IMR-90 (cell line): Measurements from ENCODE around the gene RPS26. TPM values are rescaled to one million over a fixed set of nuclear protein-coding genes. Genes with fewer than 3 reads are reported as not detected.

Experiments
- ATAC-seq: fragments of 200-7000 bp; cut with Tn5 transposase; 2 replicates; pipeline ENCODE4 v1.9.1; 2020; ENCODE audit warnings: low read depth, mild to moderate bottlenecking, moderate library complexity
- BruUV-seq: library from RNA; stranded (reverse); fragments of 400-500 nt; replicated peaks from 2 replicates; lab custom pipeline; 2021; lab: Mats Ljungman, UMichigan
- CTCF ChIA-PET: fragments of 300-600 bp; formaldehyde crosslinking; extraction: SDS; loops from one replicate; lab custom pipeline; 2021; ENCODE audit warnings: antibody characterized with exemption; lab: Yijun Ruan, JAX
- POLR2A ChIA-PET: fragments of 300-600 bp; sonication (Branson Sonifier 250); formaldehyde crosslinking; loops from one replicate; lab custom pipeline; 2022; ENCODE audit warnings: antibody characterized with exemption; ENCODE audit not compliant: unreplicated experiment; lab: Charles Lee
- DNase-seq: peaks from one replicate; pipeline ENCODE4 v3.0.0; 2013
- H2AFZ ChIP-seq: replicated peaks from 2 replicates; pipeline ENCODE3; 2013; ENCODE audit warnings: low read length, mild to moderate bottlenecking; ENCODE audit not compliant: poor library complexity
- H2AK5ac ChIP-seq: 2 replicates; pipeline ENCODE4 v1.6.1; 2013; ENCODE audit warnings: low read depth, low read length, inconsistent platforms
- H2AK9ac ChIP-seq: replicated peaks from 2 replicates; pipeline ENCODE3; 2013; ENCODE audit warnings: mild to moderate bottlenecking, low read depth, low read length, moderate library complexity; ENCODE audit not compliant: poor library complexity
- H2BK120ac ChIP-seq: 2 replicates; pipeline ENCODE4 v1.6.1; 2013; ENCODE audit warnings: low read depth, low read length, inconsistent platforms
- H2BK15ac ChIP-seq: 3 replicates; pipeline ENCODE4 v1.6.1; 2013; ENCODE audit warnings: low read depth, low read length, inconsistent platforms
- H2BK20ac ChIP-seq: 2 replicates; pipeline ENCODE4 v1.6.1; 2013; ENCODE audit warnings: low read depth, mild to moderate bottlenecking, inconsistent platforms, low read length, moderate library complexity
- H2BK5ac ChIP-seq: 2 replicates; pipeline ENCODE4 v1.6.1; 2013; ENCODE audit warnings: mild to moderate bottlenecking, low read depth, low read length, inconsistent platforms; ENCODE audit not compliant: poor library complexity, severe bottlenecking
- H3K14ac ChIP-seq: replicated peaks from 2 replicates; pipeline ENCODE4 v1.6.1; 2013; ENCODE audit warnings: low read depth, low read length, inconsistent platforms
- H3K18ac ChIP-seq: 2 replicates; pipeline ENCODE4 v1.6.1; 2013; ENCODE audit warnings: low read depth, low read length, control low read depth
- H3K23ac ChIP-seq: 2 replicates; pipeline ENCODE4 v1.6.1; 2013; ENCODE audit warnings: low read depth, low read length, inconsistent platforms
- H3K27ac ChIP-seq: 2 replicates; pipeline ENCODE4 v1.5.1; 2013; ENCODE audit warnings: mild to moderate bottlenecking, control low read depth, low read length; ENCODE audit not compliant: insufficient read depth
- H3K27me3 ChIP-seq: 2 replicates; pipeline ENCODE4 v1.6.1; 2013; ENCODE audit warnings: low read length; ENCODE audit not compliant: control insufficient read depth, insufficient read depth
- H3K36me3 ChIP-seq: 2 replicates; pipeline ENCODE4 v1.6.1; 2013; ENCODE audit warnings: low read length, mixed read lengths; ENCODE audit not compliant: control insufficient read depth, insufficient read depth
- H3K4ac ChIP-seq: 2 replicates; pipeline ENCODE4 v1.6.1; 2013; ENCODE audit warnings: low read depth, low read length, inconsistent platforms
- H3K4me1 ChIP-seq: 2 replicates; pipeline ENCODE4 v1.6.1; 2013; ENCODE audit warnings: low read length, mixed read lengths; ENCODE audit not compliant: control insufficient read depth, insufficient read depth
- H3K4me2 ChIP-seq: 2 replicates; pipeline ENCODE4 v1.6.1; 2013; ENCODE audit warnings: low read depth, mild to moderate bottlenecking, control low read depth, low read length, moderate library complexity
- H3K4me3 ChIP-seq: 2 replicates; pipeline ENCODE4 v1.5.1; 2013; ENCODE audit warnings: low read depth, mild to moderate bottlenecking, control low read depth, low read length, moderate library complexity; ENCODE audit not compliant: insufficient read depth
- H3K56ac ChIP-seq: 2 replicates; pipeline ENCODE4 v1.6.1; 2013; ENCODE audit warnings: low read length, inconsistent platforms; ENCODE audit not compliant: insufficient read depth; ENCODE audit errors: extremely low read depth
- H3K79me1 ChIP-seq, 2 experiments: 2 replicates each; pipeline ENCODE4 v1.6.1; 2013; ENCODE audit warnings: low read length in 2 of 2, inconsistent platforms in 1 of 2, low read depth in 1 of 2
- H3K9ac ChIP-seq: 2 replicates; pipeline ENCODE4 v1.6.1; 2013; ENCODE audit warnings: low read depth, low read length, control low read depth
- H3K9me1 ChIP-seq: 2 replicates; pipeline ENCODE4 v1.6.1; 2013; ENCODE audit warnings: low read length, inconsistent platforms; ENCODE audit not compliant: insufficient read depth
- H3K9me3 ChIP-seq: 2 replicates; pipeline ENCODE4 v1.6.1; 2013; ENCODE audit warnings: low read length; ENCODE audit not compliant: control insufficient read depth, insufficient read depth
- H4K20me1 ChIP-seq: 2 replicates; pipeline ENCODE4 v1.6.1; 2013; ENCODE audit warnings: low read length, inconsistent platforms; ENCODE audit not compliant: insufficient read depth
- H4K5ac ChIP-seq: 2 replicates; pipeline ENCODE4 v1.6.1; 2013; ENCODE audit warnings: mild to moderate bottlenecking, low read depth, low read length, control low read depth
- H4K8ac ChIP-seq, 2 experiments: 2 replicates each; pipeline ENCODE4 v1.6.1; 2013; ENCODE audit warnings: low read depth in 2 of 2, low read length in 2 of 2, control low read depth in 1 of 2, inconsistent platforms in 1 of 2
- H4K91ac ChIP-seq: 2 replicates; pipeline ENCODE4 v1.6.1; 2013; ENCODE audit warnings: low read depth, low read length, inconsistent platforms; ENCODE audit not compliant: insufficient read depth
- BHLHE40 ChIP-seq: fragments of 150-350 bp; IDR thresholded peaks from 2 replicates; pipeline ENCODE4 v1.6.1; 2016; ENCODE audit warnings: mild to moderate bottlenecking, low read depth, low read length
- CHD1 ChIP-seq: IDR thresholded peaks from 2 replicates; pipeline ENCODE4 v1.6.1; 2012; ENCODE audit warnings: low read depth, low read length, improper control_type of control experiment
- CTCF ChIP-seq: conservative IDR thresholded peaks from 2 replicates; pipeline ENCODE4 v1.5.1; 2012; ENCODE audit warnings: mild to moderate bottlenecking, low read depth, low read length, improper control_type of control experiment
- ELK1 ChIP-seq: fragments of 150-350 bp; IDR thresholded peaks from 2 replicates; pipeline ENCODE4 v1.6.1; 2016; ENCODE audit warnings: low read depth, mild to moderate bottlenecking, low read length, moderate library complexity, borderline replicate concordance
- FOS ChIP-seq: fragments of 150-350 bp; IDR thresholded peaks from 2 replicates; pipeline ENCODE4 v1.6.1; 2016; ENCODE audit warnings: low read depth, low read length
- MAFK ChIP-seq: IDR thresholded peaks from 2 replicates; pipeline ENCODE4 v1.6.1; 2012; ENCODE audit warnings: low read depth, low read length, improper control_type of control experiment
- MAZ ChIP-seq: IDR thresholded peaks from 2 replicates; pipeline ENCODE4 v1.6.1; 2012; ENCODE audit warnings: low read depth, mild to moderate bottlenecking, low read length, improper control_type of control experiment, moderate library complexity, borderline replicate concordance
- MXI1 ChIP-seq: IDR thresholded peaks from 2 replicates; pipeline ENCODE4 v1.6.1; 2012; ENCODE audit warnings: low read depth, mild to moderate bottlenecking, low read length, moderate library complexity, borderline replicate concordance
- POLR2A ChIP-seq: IDR thresholded peaks from 2 replicates; pipeline ENCODE4 v1.6.1; 2012; ENCODE audit warnings: mild to moderate bottlenecking, low read depth, low read length
- RAD21 ChIP-seq: IDR thresholded peaks from 2 replicates; pipeline ENCODE4 v1.6.1; 2012; ENCODE audit warnings: low read length, improper control_type of control experiment
- RFX5 ChIP-seq: IDR thresholded peaks from 2 replicates; pipeline ENCODE4 v1.8.0; 2012; ENCODE audit warnings: low read depth, mild to moderate bottlenecking, low read length, moderate library complexity
- USF2 ChIP-seq: fragments of 150-350 bp; IDR thresholded peaks from 2 replicates; pipeline ENCODE4 v1.6.1; 2017; ENCODE audit warnings: mild to moderate bottlenecking, antibody characterized with exemption, low read length, low read depth
- WGBS, 2 experiments: methylation state at CpG; one replicate each; pipeline versions ENCODE4 v1.1.5 to v1.1.7; 2013; ENCODE audit warnings: missing lambda C conversion rate in 2 of 2; ENCODE audit not compliant: insufficient read length in 1 of 2; ENCODE audit errors: extremely low coverage in 2 of 2; 5-methylcytosine and 5-hydroxymethylcytosine counted together
- dilution Hi-C: fragments of 300-500 bp; cut with HindIII; formaldehyde crosslinking; loops from one replicate; pipeline ENCODE4 v1.14.3; 2018; ENCODE audit warnings: low sequenced_read_pairs; ENCODE audit not compliant: unreplicated experiment
- in situ Hi-C: fragments of 300-500 bp; cut with MboI; formaldehyde crosslinking; loops from 3 replicates; pipeline ENCODE4 v1.14.3; 2019; ENCODE audit warnings: low sequenced_read_pairs, inconsistent platforms, mixed read lengths
- intact Hi-C: fragments of 100-400 bp; cut with micrococcal nuclease; formaldehyde crosslinking; loops from 2 replicates; pipeline ENCODE4 v1.10.0; 2022
- polyA plus RNA-seq, 3 experiments: library from polyadenylated mRNA; depleted of rRNA; stranded (reverse); fragments of >200 nt; gene quantifications; 2 replicates each; pipeline ENCODE4 v1.2.3, GENCODE V29; 2012; ENCODE audit warnings: low replicate concordance in 1 of 3
- total RNA-seq: library from RNA; depleted of rRNA; stranded (reverse); fragments of >200 nt; gene quantifications from 2 replicates; pipeline ENCODE4 v1.2.3, GENCODE V29; 2012

Gene RPS26
- total and polyA plus RNA-seq, 2 of the 4 experiments (the other 2 are of a cell fraction), result 307 to 1,824 TPM

DNA sequence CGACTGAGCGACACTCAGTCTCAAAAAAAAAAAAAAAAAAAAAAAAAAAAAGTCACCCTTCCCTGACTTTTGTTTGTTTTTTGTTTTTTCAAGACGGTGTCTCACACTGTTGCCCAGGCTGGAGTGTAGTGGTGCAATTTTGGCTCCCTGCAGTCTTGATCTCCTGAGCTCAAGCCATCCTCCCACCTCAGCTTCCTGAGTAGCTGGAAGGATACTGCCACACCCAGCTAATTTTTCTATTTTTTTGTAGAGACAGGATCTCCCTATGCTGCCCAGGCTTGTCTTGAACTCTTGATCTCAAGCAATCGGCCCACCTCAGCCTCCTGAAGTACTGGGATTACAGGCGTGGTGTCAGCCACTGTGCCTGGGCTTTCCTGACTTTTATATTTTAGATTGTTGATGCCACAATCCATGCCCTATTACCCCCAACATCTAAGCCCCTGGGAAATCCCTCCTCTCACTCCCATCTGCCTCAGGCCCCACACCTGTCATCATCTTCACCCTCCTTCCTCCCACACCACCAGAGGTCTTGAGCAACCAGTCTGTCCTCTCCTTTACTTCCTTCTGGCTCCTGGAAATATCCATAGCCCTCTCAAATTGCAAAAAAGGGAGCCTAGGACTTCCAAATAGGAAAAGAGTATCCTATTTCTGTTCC lies 13.1 kb upstream of the RPS26 start:
- in situ Hi-C loops (no loop called here), intact Hi-C loops (loop anchor here (1.0 kb wide), 3 partner anchors 7 to 289 kb away; partner anchors contain the start of gene IKZF4), dilution Hi-C loops (no loop called here)
- Histone ChIP-seq H4K91ac (no peak overlapping the region), H3K9me3 (no peaks in the 10 kb centered on the region), H3K56ac (no peak overlapping the region), H3K9ac (no peak overlapping the region), H2BK20ac (no peak overlapping the region), H2AK5ac (no peak overlapping the region), H2AK9ac (peak overlapping the region; percentile 40), H2BK120ac (no peak overlapping the region), H3K18ac (no peak overlapping the region), H3K4me2 (no peak overlapping the region), H3K9me1 (no peaks in the 10 kb centered on the region), H3K4me1 (peaks cover 2% of the 10 kb centered on the region; the same call in 1 of the 2 replicates), H3K14ac (no peak overlapping the region), H3K4ac (no peak overlapping the region), H3K4me3 (no peak overlapping the region), H4K5ac (no peak overlapping the region), H4K8ac (no peak overlapping the region), H3K23ac (no peak overlapping the region), H4K20me1 (no peaks in the 10 kb centered on the region), H3K79me1 (no peaks in the 10 kb centered on the region; a peak in 1 of 4 replicates), H2AFZ (no peak overlapping the region), H3K27me3 (no peaks in the 10 kb centered on the region), H2BK15ac (no peak overlapping the region), H3K36me3 (peaks cover 37% of the 10 kb centered on the region), H3K27ac (no peak overlapping the region), H2BK5ac (no peak overlapping the region)
- ATAC-seq (no peak), DNase-seq (no peak)
- ChIA-PET CTCF (interaction anchor here (0.8 to 1.6 kb wide), 4 partner anchors 8 to 290 kb away, joined by 3 to 8 read pairs (median 4); no protein-coding TSS in a partner anchor), POLR2A (no interaction called here)
- no TSS peak for BruUV-seq
- TF ChIP-seq FOS (no peak), MXI1 (no peak), POLR2A (no peak), USF2 (no peak), CHD1 (no peak), RAD21 (no peak), ELK1 (no peak), BHLHE40 (no peak), MAZ (no peak), MAFK (no peak), RFX5 (no peak), CTCF (no peak)
- WGBS, 2 experiments, result no CpG with 5 or more reads among the region's 5 CpGs
